ENCODE results near the gene GEMIN4. TPM values are rescaled to one million over a fixed set of nuclear protein-coding genes. Genes with fewer than 3 reads are reported as not detected.

Gene GEMIN4
- total RNA-seq, 4 donors from 2014 or later: 10.5 to 70.3 (median 12.4) TPM

- peaks cover 0 to 13% (median 9%) of the 10 kb centered on the region in 4 donors for H3K4me1 ChIP-seq
- no peaks in the 10 kb centered on the region for H3K36me3 ChIP-seq
- no peak overlapping the region for H3K4me3 ChIP-seq
- no peak for DNase-seq
- 62 to 82% methylated on average over 9 to 11 of the region's 11 CpGs for WGBS, 2 donors (ENCODE audit: low coverage in 1 of 2)
- no peak overlapping the region for H3K27ac ChIP-seq
- no peaks in the 10 kb centered on the region for H3K9me3 ChIP-seq
- intact Hi-C loops (cut with DNase I; ENCODE audit: low total_unique reads) (no loop called here), in situ Hi-C loops (cut with MboI; ENCODE audit: low pct_ligation_motif_present in 1 of 4, low pct_unique_long_range_greater_than_20kb in 1 of 4, low sequenced_read_pairs in 3 of 4) (loop anchor here in 2 of 4 donors (10.0 kb wide), 1 partner anchor 187 kb away; no protein-coding TSS in a partner anchor)
- H3K27me3 ChIP-seq: no peaks in the 10 kb centered on the region
- TF ChIP-seq POLR2A (IDR thresholded peaks at IDR 0.05): no peak
- TF ChIP-seq EP300 (IDR thresholded peaks at IDR 0.05; ENCODE audit: low read depth): no peak
- TF ChIP-seq POLR2AphosphoS5 (IDR thresholded peaks at IDR 0.05): no peak
- no peak for TF ChIP-seq CTCF (IDR thresholded peaks at IDR 0.05)
Measured at GRCh38 chr17:798246-798645, 46.2 kb upstream of the GEMIN4 start.

GRCh38 chr17:797236-797840, 45.3 kb upstream of the GEMIN4 start:
- Histone ChIP-seq H3K4me1 (peaks cover 0 to 13% (median 9%) of the 10 kb centered on the region in 4 donors), H3K4me3 (no peak overlapping the region), H3K27ac (peak overlapping the region in 1 of 4 donors; percentile 37), H3K36me3 (peaks cover 0 to 4% (median 0%) of the 10 kb centered on the region in 4 donors), H3K9me3 (no peaks in the 10 kb centered on the region), H3K27me3 (no peaks in the 10 kb centered on the region)
- DNase-seq: no peak
- intact Hi-C loops (cut with DNase I; ENCODE audit: low total_unique reads) (no loop called here), in situ Hi-C loops (cut with MboI; ENCODE audit: low pct_ligation_motif_present in 1 of 4, low pct_unique_long_range_greater_than_20kb in 1 of 4, low sequenced_read_pairs in 3 of 4) (loop anchor here in 2 of 4 donors (10.0 kb wide), 1 partner anchor 187 kb away; no protein-coding TSS in a partner anchor)
- TF ChIP-seq EP300 (IDR thresholded peaks at IDR 0.05; ENCODE audit: low read depth) (no peak), POLR2A (IDR thresholded peaks at IDR 0.05) (no peak), CTCF (IDR thresholded peaks at IDR 0.05) (no peak), POLR2AphosphoS5 (IDR thresholded peaks at IDR 0.05) (no peak)
- 92 to 94% methylated on average over 9 to 22 of the region's 22 CpGs for WGBS, 2 donors (ENCODE audit: low coverage in 1 of 2)

DNA sequence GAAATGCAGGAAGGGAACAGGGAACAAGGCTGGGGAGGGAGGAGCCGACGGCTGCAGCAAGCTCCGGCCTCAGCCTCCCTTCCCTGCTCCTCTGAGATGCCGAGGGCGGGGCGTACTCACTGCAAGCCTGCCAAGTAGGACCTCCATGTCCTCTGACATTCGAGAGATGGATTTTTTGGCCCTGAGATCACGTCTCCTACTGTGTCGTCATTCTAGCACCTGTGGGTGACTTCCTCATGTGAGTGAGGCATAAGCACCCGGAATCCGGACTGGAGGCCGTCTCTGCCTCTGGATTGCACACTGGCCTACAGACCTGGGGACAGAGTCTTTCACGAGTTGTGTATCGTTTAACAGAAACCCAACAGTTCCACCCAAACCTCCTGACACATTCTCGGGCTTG, 44.5 kb upstream of the GEMIN4 start:
- H3K4me1 ChIP-seq: peaks cover 0 to 13% (median 9%) of the 10 kb centered on the region in 4 donors
- H3K36me3 ChIP-seq: peaks cover 0 to 6% (median 3%) of the 10 kb centered on the region in 4 donors
- H3K27ac ChIP-seq: peak overlapping the region in 1 of 4 donors; percentile 37
- in situ Hi-C loops (cut with MboI; ENCODE audit: low pct_ligation_motif_present in 1 of 4, low pct_unique_long_range_greater_than_20kb in 1 of 4, low sequenced_read_pairs in 3 of 4): loop anchor here in 2 of 4 donors (10.0 kb wide), 1 partner anchor 188 kb away; no protein-coding TSS in a partner anchor
- DNase-seq: no peak
- no peaks in the 10 kb centered on the region for H3K9me3 ChIP-seq
- H3K27me3 ChIP-seq: no peaks in the 10 kb centered on the region
- TF ChIP-seq POLR2AphosphoS5 (IDR thresholded peaks at IDR 0.05) (no peak), EP300 (IDR thresholded peaks at IDR 0.05; ENCODE audit: low read depth) (no peak), POLR2A (IDR thresholded peaks at IDR 0.05) (no peak), CTCF (IDR thresholded peaks at IDR 0.05) (no peak)
- H3K4me3 ChIP-seq: no peak overlapping the region
- whole genome bisulfite sequencing, 2 donors (ENCODE audit: low coverage in 1 of 2): 85 to 100% methylated on average over 2 to 15 of the region's 15 CpGs
- intact Hi-C loops (cut with DNase I; ENCODE audit: low total_unique reads): no loop called here

DNA sequence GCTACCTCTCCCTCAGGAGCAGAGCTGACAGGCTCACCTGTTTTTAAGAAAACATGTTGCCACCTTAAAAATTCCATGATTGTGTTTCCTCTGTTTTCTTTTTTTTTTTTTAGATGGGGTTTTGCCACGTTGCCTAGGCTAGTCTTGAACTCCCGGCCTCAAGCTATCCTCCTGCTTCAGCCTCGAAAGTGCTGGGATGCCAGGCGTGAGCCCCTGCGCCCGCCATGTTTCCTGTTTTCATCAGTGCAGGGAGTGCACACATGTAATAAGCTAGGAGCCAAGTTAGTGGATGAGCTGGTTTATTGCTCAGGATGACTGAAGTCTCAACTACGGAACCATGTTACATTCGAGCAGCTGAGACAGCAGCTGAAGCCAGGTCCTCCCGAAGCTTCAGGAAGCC, 43.7 kb upstream of the GEMIN4 start:
- in situ Hi-C loops (cut with MboI; ENCODE audit: low pct_ligation_motif_present in 1 of 4, low pct_unique_long_range_greater_than_20kb in 1 of 4, low sequenced_read_pairs in 3 of 4) (loop anchor here in 2 of 4 donors (10.0 kb wide), 1 partner anchor 189 kb away; no protein-coding TSS in a partner anchor), intact Hi-C loops (cut with DNase I; ENCODE audit: low total_unique reads) (loop anchor here (1.0 kb wide), 1 partner anchor 186 kb away; no protein-coding TSS in a partner anchor)
- 79% methylated on average over 9 of the region's 9 CpGs; no CpG with 5 or more reads in 1 of the 2 donors for WGBS, 2 donors (ENCODE audit: low coverage in 1 of 2)
- peaks cover 0 to 13% (median 9%) of the 10 kb centered on the region in 4 donors for H3K4me1 ChIP-seq
- H3K27ac ChIP-seq: peak overlapping the region; percentile 19 to 74 (median 65)
- peaks cover 0 to 6% (median 3%) of the 10 kb centered on the region in 4 donors for H3K36me3 ChIP-seq
- no peak overlapping the region for H3K4me3 ChIP-seq
- H3K27me3 ChIP-seq: no peaks in the 10 kb centered on the region
- no peaks in the 10 kb centered on the region for H3K9me3 ChIP-seq
- DNase-seq: no peak
- TF ChIP-seq EP300 (IDR thresholded peaks at IDR 0.05; ENCODE audit: low read depth) (no peak), CTCF (IDR thresholded peaks at IDR 0.05) (no peak)

All from transverse colon (tissue), 4 donors.